K562 (cell line): Measurements from ENCODE around the gene NUDT14. TPM values are rescaled to one million over a fixed set of nuclear protein-coding genes. Genes with fewer than 3 reads are reported as not detected.

Source experiments
- ATAC-seq: fragments of 200-7000 bp; cut with Tn5 transposase; 3 replicates; pipeline ENCODE4 v1.9.1; 2020; ENCODE audit warnings: moderate library complexity
- BruUV-seq: library from RNA; stranded (reverse); fragments of 400-500 nt; replicated peaks from 2 replicates; lab custom pipeline; 2021; lab: Mats Ljungman, UMichigan
- CTCF ChIA-PET: fragments of 300-600 bp; formaldehyde crosslinking; extraction: SDS; loops from one replicate; lab custom pipeline; 2021; ENCODE audit warnings: low intra/inter-chr PET ratio; lab: Yijun Ruan, JAX
- POLR2A ChIA-PET: fragments of 300-600, 350-650 bp; sonication (Branson Sonifier 250); formaldehyde crosslinking; extraction: SDS; loops from one replicate; lab custom pipeline; 2021; ENCODE audit warnings: antibody characterized with exemption, inconsistent platforms; lab: Yijun Ruan, JAX
- DNase-seq, 4 experiments: peaks; one replicate each; pipeline versions ENCODE4 v3.0.0 to v3.0.0-alpha.2; 2011 to 2018; ENCODE audit warnings: low spot score in 3 of 4, mixed read lengths in 3 of 4; ENCODE audit errors: extremely low read depth in 1 of 4
- FAIRE-seq: peaks from 2 replicates; lab custom pipeline; 2011; peaks lifted over from hg19 to GRCh38; lab: Jason Lieb, UNC
- H2AFZ ChIP-seq: 2 replicates; pipeline ENCODE4 v1.6.0; 2011; ENCODE audit warnings: low read depth, low read length, control low read depth, inconsistent platforms
- H3K27ac ChIP-seq: fragments of 200-600 bp; 3 replicates; pipeline ENCODE4 v1.8.0; 2011; ENCODE audit warnings: low read depth, mild to moderate bottlenecking, control low read depth, inconsistent platforms, low read length, moderate library complexity, mixed read lengths; ENCODE audit errors: extremely low read depth
- H3K27me3 ChIP-seq, 2 experiments: fragments of 300-600 bp in 1 of 2; 2 replicates in 1 of 2; 3 replicates in 1 of 2; pipeline versions ENCODE4 v1.6.0 to v1.8.0; 2011; ENCODE audit warnings: inconsistent platforms in 2 of 2, low read length in 2 of 2, mild to moderate bottlenecking in 1 of 2, mixed read lengths in 1 of 2, moderate library complexity in 1 of 2; ENCODE audit not compliant: control insufficient read depth in 2 of 2, insufficient read depth in 2 of 2
- H3K36me3 ChIP-seq: fragments of 300-600 bp; 3 replicates; pipeline ENCODE4 v1.8.0; 2011; ENCODE audit warnings: mild to moderate bottlenecking, low read length, inconsistent platforms; ENCODE audit not compliant: control insufficient read depth, insufficient read depth
- H3K4me1 ChIP-seq, 2 experiments: fragments of 200-600 bp in 1 of 2; replicated peaks in 1 of 2; 2 replicates in 1 of 2; 3 replicates in 1 of 2; pipeline versions ENCODE4 v1.5.1 to v1.8.0; 2011; ENCODE audit warnings: inconsistent platforms in 2 of 2, low read length in 2 of 2, mild to moderate bottlenecking in 1 of 2, mixed read lengths in 1 of 2, moderate library complexity in 1 of 2; ENCODE audit not compliant: control insufficient read depth in 2 of 2, insufficient read depth in 2 of 2
- H3K4me2 ChIP-seq: 2 replicates; pipeline ENCODE4 v1.6.1; 2011; ENCODE audit warnings: low read length, control low read depth, inconsistent platforms, mixed read lengths; ENCODE audit not compliant: insufficient read depth
- H3K4me3 ChIP-seq: fragments of 200-600 bp; sonication (generic), shearing (Covaris generic); 2 replicates; pipeline ENCODE4 v1.5.1; 2016; ENCODE audit warnings: control low read depth, inconsistent platforms
- H3K79me2 ChIP-seq: fragments of 200-600 bp; 3 replicates; pipeline ENCODE4 v1.8.0; 2011; ENCODE audit warnings: low read length, inconsistent platforms; ENCODE audit not compliant: control insufficient read depth, insufficient read depth
- H3K9ac ChIP-seq, 2 experiments: 2 replicates each; pipeline versions ENCODE4 v1.6.0 to v1.6.1; 2011; ENCODE audit warnings: low read depth in 2 of 2, low read length in 2 of 2, control low read depth in 1 of 2, inconsistent platforms in 1 of 2, mild to moderate bottlenecking in 1 of 2, mixed read lengths in 1 of 2; ENCODE audit not compliant: insufficient read depth in 1 of 2
- H3K9me1 ChIP-seq: one replicate; pipeline ENCODE4 v1.6.0; 2011; ENCODE audit warnings: inconsistent platforms, mild to moderate bottlenecking, low read length, moderate library complexity; ENCODE audit not compliant: control insufficient read depth, insufficient read depth
- H3K9me3 ChIP-seq: replicated peaks from 2 replicates; pipeline ENCODE4 v1.5.1; 2011; ENCODE audit warnings: low read depth, low read length, inconsistent platforms; ENCODE audit not compliant: control insufficient read depth, insufficient read depth
- H4K20me1 ChIP-seq: replicated peaks from 2 replicates; pipeline ENCODE4 v1.6.1; 2011; ENCODE audit warnings: low read length, inconsistent platforms, mixed read lengths; ENCODE audit not compliant: control insufficient read depth, insufficient read depth
- C11orf30 ChIP-seq: fragments of 450-650 bp; IDR thresholded peaks from 2 replicates; pipeline ENCODE4 v1.6.1; 2016; ENCODE audit warnings: low read depth, mild to moderate bottlenecking
- HIVEP1 ChIP-seq: fragments of 250-450 bp; sonication (Bioruptor Pico); IDR thresholded peaks from 2 replicates; pipeline ENCODE4 v1.4.0; 2020; ENCODE audit warnings: mild to moderate bottlenecking
- MITF ChIP-seq: IDR thresholded peaks from 2 replicates; pipeline ENCODE4 v1.6.1; 2014; ENCODE audit warnings: antibody characterized with exemption
- MNT ChIP-seq, 2 experiments: fragments of 450-650 bp; conservative IDR thresholded peaks; 2 replicates each; pipeline ENCODE4 v1.6.1; 2017; ENCODE audit warnings: mild to moderate bottlenecking in 2 of 2, moderate library complexity in 2 of 2
- MYNN ChIP-seq, 2 experiments: sonication (generic); formaldehyde crosslinking in 1 of 2; IDR thresholded peaks; 2 replicates each; pipeline versions ENCODE4 v1.5.0 to v1.6.1; 2016 to 2020; ENCODE audit warnings: antibody characterized with exemption in 1 of 2, missing genetic modification reagents in 1 of 2
- PCBP1 ChIP-seq: fragments of 200-400 bp; formaldehyde crosslinking; IDR thresholded peaks from 2 replicates; pipeline ENCODE4 v1.6.1; 2018; ENCODE audit warnings: mild to moderate bottlenecking, low read depth, low read length; ENCODE audit not compliant: poor library complexity, severe bottlenecking
- POLR2G ChIP-seq: fragments of 200-400 bp; formaldehyde crosslinking; IDR thresholded peaks from 2 replicates; pipeline ENCODE4 v1.6.1; 2017; ENCODE audit warnings: low read depth, mild to moderate bottlenecking, antibody characterized with exemption, low read length, moderate library complexity
- PRMT5 ChIP-seq: sonication (generic); formaldehyde crosslinking; IDR thresholded peaks from 2 replicates; pipeline ENCODE4 v1.5.0; 2020; ENCODE audit warnings: missing genetic modification reagents
- PTBP1 ChIP-seq: fragments of 200-400 bp; formaldehyde crosslinking; IDR thresholded peaks from 2 replicates; pipeline ENCODE4 v1.6.1; 2017; ENCODE audit warnings: low read depth, low read length
- RNF219 ChIP-seq: fragments of 250-450 bp; sonication (Bioruptor Pico); IDR thresholded peaks from 2 replicates; pipeline ENCODE4 v1.5.0; 2022; ENCODE audit warnings: mild to moderate bottlenecking
- THRAP3 ChIP-seq: fragments of 450-650 bp; IDR thresholded peaks from 2 replicates; pipeline ENCODE4 v1.6.1; 2016; ENCODE audit warnings: mild to moderate bottlenecking, inconsistent platforms, borderline replicate concordance
- ZNF143 ChIP-seq: sonication (generic); formaldehyde crosslinking; IDR thresholded peaks from 2 replicates; pipeline ENCODE4 v1.9.0; 2022; ENCODE audit warnings: mild to moderate bottlenecking, missing genetic modification reagents
- ZNF507 ChIP-seq: conservative IDR thresholded peaks from 2 replicates; pipeline ENCODE4 v1.6.1; 2017; ENCODE audit warnings: missing genetic modification characterization, missing compliant biosample characterization
- ZSCAN29 ChIP-seq: fragments of 450-650 bp; IDR thresholded peaks from 2 replicates; pipeline ENCODE4 v1.6.1; 2017
- WGBS: fragments of 100-300 bp; shearing (Covaris generic); methylation state at CpG from one replicate; pipeline ENCODE4 v1.1.6; 2016; ENCODE audit warnings: low coverage, mixed read lengths; ENCODE audit not compliant: insufficient coverage; ENCODE audit errors: missing lambda C conversion rate; 5-methylcytosine and 5-hydroxymethylcytosine counted together
- in situ Hi-C: fragments of 300-500 bp; cut with MboI; formaldehyde crosslinking; loops from 4 replicates; pipeline ENCODE4 v1.15.0; 2018; ENCODE audit warnings: inconsistent platforms, mixed read lengths
- intact Hi-C: fragments of 100-400 bp; cut with micrococcal nuclease; formaldehyde crosslinking; loops from 2 replicates; pipeline ENCODE4 v1.14.2; 2022
- polyA plus RNA-seq, 8 experiments: library from polyadenylated mRNA; depleted of rRNA in 4 of 8; stranded (reverse) in 5 of 8; unstranded in 3 of 8; fragments of >200 nt; fragmentation: Nextera tagmentation in 2 of 8; fragmentation: Illumina TruSeq in 1 of 8; extraction: Ambion mirVana in 2 of 8; extraction: Trizol in 1 of 8; gene quantifications; 2 replicates each; pipeline versions ENCODE4 v1.2.1 to v1.2.3, GENCODE V29; 2011 to 2014; ENCODE audit warnings: inconsistent platforms in 1 of 8, missing spikeins in 1 of 8
- total RNA-seq, 7 experiments: library from RNA; depleted of rRNA in 6 of 7; stranded (reverse); fragments of >200 nt in 6 of 7; fragmentation: Illumina TruSeq in 2 of 7; extraction: Trizol in 2 of 7; gene quantifications; 2 replicates each; pipeline versions ENCODE4 v1.2.1 to v1.2.3, GENCODE V29; 2011 to 2021; ENCODE audit warnings: low replicate concordance in 1 of 7

The NUDT14 gene
- total and polyA plus RNA-seq, 9 of the 15 experiments (the other 6 are each of a cell fraction or from before 2014, with no cell fraction given): 0.14 to 16.3 (median 8.2) TPM

- Histone ChIP-seq H3K27ac (no peak overlapping the region), H2AFZ (no peak overlapping the region), H4K20me1 (no peaks in the 10 kb centered on the region), H3K9me3 (no peaks in the 10 kb centered on the region), H3K36me3 (no peaks in the 10 kb centered on the region), H3K9ac (no peak overlapping the region), H3K4me1 (no peaks in the 10 kb centered on the region), H3K27me3 (peaks cover 9 to 37% of the 10 kb centered on the region in 2 experiments; a peak in 4 of 5 replicates), H3K4me2 (no peak overlapping the region), H3K4me3 (no peak overlapping the region), H3K79me2 (no peaks in the 10 kb centered on the region)
- in situ Hi-C loops: no loop called here
- ChIA-PET POLR2A (interaction anchor here (0.6 to 0.7 kb wide), 2 partner anchors 13 to 19 kb away, joined by 3 read pairs; no protein-coding TSS in a partner anchor), CTCF (no interaction called here)
- intact Hi-C loops: no loop called here
- WGBS: 3% methylated on average over 5 of the region's 5 CpGs
- FAIRE-seq: no peak
- BruUV-seq: no TSS peak
- no peak for TF ChIP-seq MYNN (IDR thresholded peaks at IDR 0.05)
- TF ChIP-seq MYNN (CRISPR knock-in tag; IDR thresholded peaks at IDR 0.05): no peak
- TF ChIP-seq PTBP1: no peak
- TF ChIP-seq C11orf30: no peak
- no peak for TF ChIP-seq ZNF143 (CRISPR knock-in tag)
- TF ChIP-seq MITF: no peak
- no peak for TF ChIP-seq HIVEP1 (CRISPR knock-in tag)
- no peak for TF ChIP-seq ZNF507 (tag)
- TF ChIP-seq RNF219 (CRISPR knock-in tag): no peak
- TF ChIP-seq PRMT5 (CRISPR knock-in tag): no peak
- TF ChIP-seq THRAP3: no peak
- no peak for TF ChIP-seq POLR2G
- TF ChIP-seq ZSCAN29: no peak
- TF ChIP-seq PCBP1: no peak
- no peak for TF ChIP-seq MNT (conservative IDR thresholded peaks at IDR 0.05)
- TF ChIP-seq, all 486 proteins: peak for 0
- DNase-seq (no peak), ATAC-seq (no peak)
- no peaks in the 10 kb centered on the region for H3K9me1 ChIP-seq
These were observed 53.1 kb downstream of the NUDT14 start for GRCh38 chr14:105128059-105128458.
